Upper lobe of left lung (tissue), 6 donors: ENCODE data around the gene FCGR3B. TPM values are rescaled to one million over a fixed set of nuclear protein-coding genes. Genes with fewer than 3 reads are reported as not detected.
A peak's percentile ranks its signal among the peaks of the same experiment; 100 is the strongest.
"Not testable (repeated sequence)": the region's sequence is repeated elsewhere in the genome, so short reads cannot be mapped to it uniquely, and the experiment has no call there.

Source experiments
- ATAC-seq, 2 donors: fragments of 200-7000 bp; cut with Tn5 transposase; one replicate each; pipeline ENCODE4 v1.9.1; 2022; ENCODE audit warnings: mild to moderate bottlenecking in 2 of 2, moderate library complexity in 2 of 2; ENCODE audit not compliant: low FRiP score in 2 of 2
- DNase-seq, 2 donors: peaks; one replicate each; pipeline ENCODE4 v3.0.0-alpha.2; 2019 to 2020
- H3K27ac ChIP-seq, 4 donors: fragments of 200-600 bp; sonication (generic); one replicate each; pipeline ENCODE4 v1.5.1; 2016 to 2019
- H3K27me3 ChIP-seq, 4 donors: fragments of 200-600 bp; sonication (generic); one replicate each; pipeline ENCODE4 v1.5.1; 2017 to 2019
- H3K36me3 ChIP-seq, 4 donors: fragments of 200-600 bp; sonication (generic); one replicate each; pipeline ENCODE4 v1.5.1; 2016 to 2019
- H3K4me1 ChIP-seq, 4 donors: fragments of 200-600 bp; sonication (generic); one replicate each; pipeline ENCODE4 v1.5.1; 2018 to 2019
- H3K4me3 ChIP-seq, 4 donors: fragments of 200-600 bp; sonication (generic); one replicate each; pipeline ENCODE4 v1.5.1; 2017 to 2019; ENCODE audit warnings: mild to moderate bottlenecking in 2 of 4, moderate library complexity in 1 of 4
- H3K9me3 ChIP-seq, 4 donors: fragments of 200-600 bp; sonication (generic); one replicate each; pipeline ENCODE4 v1.5.1; 2018 to 2019
- POLR2AphosphoS5 ChIP-seq, 2 donors: sonication (generic); formaldehyde crosslinking; IDR thresholded peaks; one replicate each; pipeline ENCODE4 v1.5.1; 2017; ENCODE audit warnings: antibody characterized with exemption in 2 of 2
- whole genome bisulfite sequencing, 2 donors: methylation state at CpG; one replicate each; pipeline ENCODE4 v1.1.5; 2017 to 2018; 5-methylcytosine and 5-hydroxymethylcytosine counted together
- total RNA-seq, 6 donors: library from RNA; depleted of rRNA in 4 of 6; stranded (reverse); fragments of >200 nt in 4 of 6; gene quantifications; one replicate each; pipeline versions ENCODE4 v1.1.0 to v1.2.1, GENCODE V29; 2016 to 2021
- donor health status: DM: no; HTN: no; CAD: no; lungs with moderate emphysema.
- donor health status: DM: no; HTN: yes; CAD: no; lungs with severe emphysema.

FCGR3B gene
- total RNA-seq, 6 donors from 2014 or later: 6.3 to 59.2 (median 20.4) TPM

GRCh38 chr1:161620399-161620798 lies 10.6 kb downstream of the FCGR3B start:
- not testable (repeated sequence) for H3K27ac ChIP-seq, H3K4me3 ChIP-seq, H3K27me3 ChIP-seq, H3K36me3 ChIP-seq, DNase-seq, ATAC-seq, H3K9me3 ChIP-seq, H3K4me1 ChIP-seq
- 78 to 82% methylated on average over 7 of the region's 7 CpGs for WGBS, 2 donors

GRCh38 chr1:161618517-161618916 lies 12.5 kb downstream of the FCGR3B start:
- H3K4me3 ChIP-seq, H3K4me1 ChIP-seq, ATAC-seq, H3K27ac ChIP-seq, H3K36me3 ChIP-seq, H3K27me3 ChIP-seq, DNase-seq, H3K9me3 ChIP-seq: not testable (repeated sequence)
- WGBS, 2 donors: 86 to 91% methylated on average over 4 of the region's 4 CpGs

GRCh38 chr1:161616417-161616816 lies 14.6 kb downstream of the FCGR3B start:
- not testable (repeated sequence) for H3K27ac ChIP-seq, H3K4me3 ChIP-seq, H3K36me3 ChIP-seq, ATAC-seq, H3K9me3 ChIP-seq, H3K4me1 ChIP-seq, H3K27me3 ChIP-seq
- peak in 1 of 2 donors; percentile 70 for DNase-seq
- 85 to 90% methylated on average over 10 to 23 of the region's 30 CpGs for WGBS, 2 donors

GRCh38 chr1:161613142-161613514 lies 17.8 kb downstream of the FCGR3B start:
- ATAC-seq, H3K27me3 ChIP-seq, H3K4me3 ChIP-seq, H3K4me1 ChIP-seq, H3K9me3 ChIP-seq, H3K36me3 ChIP-seq, DNase-seq: not testable (repeated sequence)
- 53 to 66% methylated on average over 3 to 6 of the region's 6 CpGs for WGBS, 2 donors
- H3K27ac ChIP-seq: peak overlapping the region in 2 of 4 donors; percentile 86

GRCh38 chr1:161612322-161613141 lies 18.4 kb downstream of the FCGR3B start:
- Histone ChIP-seq H3K4me3 (peak overlapping the region in 3 of 4 donors; percentile 36 to 50 (median 47)), H3K27ac (peak overlapping the region; percentile 58 to 86 (median 78))
- H3K9me3 ChIP-seq, H3K4me1 ChIP-seq, H3K27me3 ChIP-seq, H3K36me3 ChIP-seq: not testable (repeated sequence)
- DNase-seq: peak; percentile 95 to 96
- 5 to 7% methylated on average over 44 to 48 of the region's 51 CpGs for WGBS, 2 donors
- peak; percentile 31 to 43 for TF ChIP-seq POLR2AphosphoS5 (IDR thresholded peaks at IDR 0.05)
- ATAC-seq: peak; percentile 94 to 97

GRCh38 chr1:161611866-161612321 lies 19.1 kb downstream of the FCGR3B start:
- not testable (repeated sequence) for H3K4me1 ChIP-seq, H3K36me3 ChIP-seq, DNase-seq, H3K27me3 ChIP-seq, H3K9me3 ChIP-seq
- Histone ChIP-seq H3K4me3 (peak overlapping the region in 3 of 4 donors; percentile 36 to 50 (median 47)), H3K27ac (peak overlapping the region; percentile 58 to 86 (median 78))
- WGBS, 2 donors: 2 to 3% methylated on average over 19 of the region's 19 CpGs
- ATAC-seq: peak in 1 of 2 donors; percentile 34

GRCh38 chr1:161610198-161610597 lies 20.8 kb downstream of the FCGR3B start:
- H3K27ac ChIP-seq, DNase-seq, H3K4me1 ChIP-seq, H3K4me3 ChIP-seq, H3K9me3 ChIP-seq, H3K36me3 ChIP-seq, ATAC-seq, H3K27me3 ChIP-seq: not testable (repeated sequence)
- WGBS, 2 donors: 33 to 37% methylated on average over 4 of the region's 4 CpGs

GRCh38 chr1:161606541-161607336 lies 24.2 kb downstream of the FCGR3B start:
- not testable (repeated sequence) for H3K36me3 ChIP-seq, H3K27me3 ChIP-seq, H3K27ac ChIP-seq, H3K4me1 ChIP-seq, H3K9me3 ChIP-seq, H3K4me3 ChIP-seq
- peak in 1 of 2 donors; percentile 80 for DNase-seq
- peak in 1 of 2 donors; percentile 61 for ATAC-seq
- WGBS, 2 donors: 87 to 94% methylated on average over 26 to 40 of the region's 58 CpGs

- not testable (repeated sequence) for H3K9me3 ChIP-seq, H3K4me1 ChIP-seq, H3K27ac ChIP-seq, H3K27me3 ChIP-seq, H3K36me3 ChIP-seq
- 46 to 60% methylated on average over 13 to 18 of the region's 78 CpGs for WGBS, 2 donors
- H3K4me3 ChIP-seq: peak overlapping the region in 2 of 4 donors; percentile 22 to 24
- DNase-seq (peak in 1 of 2 donors; percentile 88), ATAC-seq (peak; percentile 9 to 94)
Measured at GRCh38 chr1:161605762-161606540, 25.0 kb downstream of the FCGR3B start.

GRCh38 chr1:161605024-161605423 lies 26.0 kb downstream of the FCGR3B start:
- not testable (repeated sequence) for ATAC-seq, H3K9me3 ChIP-seq, H3K4me3 ChIP-seq, H3K36me3 ChIP-seq, H3K27ac ChIP-seq, H3K4me1 ChIP-seq, H3K27me3 ChIP-seq, DNase-seq
- WGBS, 2 donors: 94% methylated on average over 10 to 12 of the region's 12 CpGs

GRCh38 chr1:161597077-161597476 lies 33.9 kb downstream of the FCGR3B start:
- not testable (repeated sequence) for H3K27ac ChIP-seq, DNase-seq, H3K27me3 ChIP-seq, H3K4me1 ChIP-seq, H3K9me3 ChIP-seq, ATAC-seq, H3K4me3 ChIP-seq, H3K36me3 ChIP-seq
- 93 to 96% methylated on average over 3 of the region's 3 CpGs for WGBS, 2 donors

- WGBS, 2 donors: 24 to 50% methylated on average over 2 of the region's 2 CpGs
- not testable (repeated sequence) for H3K9me3 ChIP-seq, H3K36me3 ChIP-seq, H3K27me3 ChIP-seq, DNase-seq, H3K4me3 ChIP-seq, ATAC-seq, H3K4me1 ChIP-seq
- peak overlapping the region in 2 of 4 donors; percentile 27 to 35 for H3K27ac ChIP-seq
Measured at GRCh38 chr1:161595583-161595982, 35.4 kb downstream of the FCGR3B start.
